BJ (cell line): ENCODE data around the gene TRIM24. TPM values are rescaled to one million over a fixed set of nuclear protein-coding genes. Genes with fewer than 3 reads are reported as not detected.
"Not testable (repeated sequence)": the region's sequence is repeated elsewhere in the genome, so short reads cannot be mapped to it uniquely, and the experiment has no call there.

Source experiments
- CTCF ChIA-PET: fragments of 350-600 bp; formaldehyde crosslinking; extraction: SDS; loops from one replicate; lab custom pipeline; 2021; ENCODE audit warnings: antibody characterized with exemption, inconsistent platforms; lab: Yijun Ruan, JAX
- POLR2A ChIA-PET: fragments of 300-600 bp; sonication (Branson Sonifier 250); formaldehyde crosslinking; extraction: SDS; loops from one replicate; lab custom pipeline; 2021; ENCODE audit warnings: antibody characterized with exemption; lab: Charles Lee
- DNase-seq: peaks from one replicate; pipeline ENCODE4 v3.0.0-alpha.2; 2011; ENCODE audit warnings: low read depth
- H3K27me3 ChIP-seq: 2 replicates; pipeline ENCODE4 v1.6.0; 2011; ENCODE audit warnings: low read length; ENCODE audit not compliant: control insufficient read depth, insufficient read depth
- H3K36me3 ChIP-seq: 2 replicates; pipeline ENCODE4 v1.5.1; 2011; ENCODE audit warnings: low read length; ENCODE audit not compliant: control insufficient read depth, insufficient read depth
- H3K4me3 ChIP-seq: 2 replicates; pipeline ENCODE4 v1.5.1; 2011; ENCODE audit warnings: low read depth, mild to moderate bottlenecking, control low read depth, low read length
- polyA plus RNA-seq: library from polyadenylated mRNA; depleted of rRNA; stranded (reverse); fragments of >200 nt; gene quantifications from 2 replicates; pipeline ENCODE4 v1.2.3, GENCODE V29; 2011
- TF ChIP-seq, protein P1 (sequence below): IDR thresholded peaks from 2 replicates; pipeline ENCODE4 v1.5.1; 2011; ENCODE audit warnings: low read depth, mild to moderate bottlenecking, control low read depth, inconsistent platforms, low read length, moderate library complexity; ENCODE audit not compliant: insufficient read depth

TRIM24 gene
- polyA plus RNA-seq, 1 experiment, result 4.2 TPM

- DNase-seq, result no peak
- TF ChIP-seq, protein P1, sequence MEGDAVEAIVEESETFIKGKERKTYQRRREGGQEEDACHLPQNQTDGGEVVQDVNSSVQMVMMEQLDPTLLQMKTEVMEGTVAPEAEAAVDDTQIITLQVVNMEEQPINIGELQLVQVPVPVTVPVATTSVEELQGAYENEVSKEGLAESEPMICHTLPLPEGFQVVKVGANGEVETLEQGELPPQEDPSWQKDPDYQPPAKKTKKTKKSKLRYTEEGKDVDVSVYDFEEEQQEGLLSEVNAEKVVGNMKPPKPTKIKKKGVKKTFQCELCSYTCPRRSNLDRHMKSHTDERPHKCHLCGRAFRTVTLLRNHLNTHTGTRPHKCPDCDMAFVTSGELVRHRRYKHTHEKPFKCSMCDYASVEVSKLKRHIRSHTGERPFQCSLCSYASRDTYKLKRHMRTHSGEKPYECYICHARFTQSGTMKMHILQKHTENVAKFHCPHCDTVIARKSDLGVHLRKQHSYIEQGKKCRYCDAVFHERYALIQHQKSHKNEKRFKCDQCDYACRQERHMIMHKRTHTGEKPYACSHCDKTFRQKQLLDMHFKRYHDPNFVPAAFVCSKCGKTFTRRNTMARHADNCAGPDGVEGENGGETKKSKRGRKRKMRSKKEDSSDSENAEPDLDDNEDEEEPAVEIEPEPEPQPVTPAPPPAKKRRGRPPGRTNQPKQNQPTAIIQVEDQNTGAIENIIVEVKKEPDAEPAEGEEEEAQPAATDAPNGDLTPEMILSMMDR, result no peak
- ChIA-PET CTCF (interaction anchor here (1.0 to 1.2 kb wide), 2 partner anchors 23 to 33 kb away, joined by 3 read pairs; no protein-coding TSS in a partner anchor), POLR2A (no interaction called here)
- no peak overlapping the region for H3K4me3 ChIP-seq
- H3K27me3 ChIP-seq, result no peaks in the 10 kb centered on the region
- H3K36me3 ChIP-seq, result no peaks in the 10 kb centered on the region
Observed at GRCh38 chr7:138527746-138528223, 67.7 kb downstream of the TRIM24 start.

DNA sequence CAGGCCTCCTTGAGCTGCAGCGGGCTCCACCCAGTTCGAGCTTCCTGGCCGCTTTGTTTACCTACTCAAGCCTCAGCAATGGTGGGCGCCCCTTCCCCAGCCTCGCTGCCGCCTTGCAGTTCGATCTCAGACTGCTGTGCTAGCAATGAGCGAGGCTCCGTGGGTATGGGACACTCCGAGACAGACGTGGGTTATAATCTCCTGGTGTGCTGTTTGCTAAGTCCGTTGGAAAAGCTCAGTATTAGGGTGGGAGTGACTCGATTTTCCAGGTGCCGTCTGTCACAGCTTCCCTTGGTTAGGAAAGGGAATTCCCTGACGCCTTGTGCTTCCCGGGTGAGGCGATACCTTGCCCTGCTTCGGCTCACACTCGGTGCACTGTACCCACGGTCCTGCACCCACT lies 76.8 kb downstream of the TRIM24 start:
- CTCF ChIA-PET, DNase-seq, H3K4me3 ChIP-seq, POLR2A ChIA-PET, H3K27me3 ChIP-seq, H3K36me3 ChIP-seq: not testable (repeated sequence)

GRCh38 chr7:138538518-138538917 lies 78.5 kb downstream of the TRIM24 start:
- ChIA-PET POLR2A (no interaction called here), CTCF (no interaction called here)
- Histone ChIP-seq H3K4me3 (no peak overlapping the region), H3K36me3 (no peaks in the 10 kb centered on the region; the same call in 1 of the 2 replicates), H3K27me3 (no peaks in the 10 kb centered on the region)
- TF ChIP-seq, protein P1, result no peak
- no peak for DNase-seq

GRCh38 chr7:138538997-138539644 lies 79.1 kb downstream of the TRIM24 start:
- CTCF ChIA-PET, result no interaction called here

DNA sequence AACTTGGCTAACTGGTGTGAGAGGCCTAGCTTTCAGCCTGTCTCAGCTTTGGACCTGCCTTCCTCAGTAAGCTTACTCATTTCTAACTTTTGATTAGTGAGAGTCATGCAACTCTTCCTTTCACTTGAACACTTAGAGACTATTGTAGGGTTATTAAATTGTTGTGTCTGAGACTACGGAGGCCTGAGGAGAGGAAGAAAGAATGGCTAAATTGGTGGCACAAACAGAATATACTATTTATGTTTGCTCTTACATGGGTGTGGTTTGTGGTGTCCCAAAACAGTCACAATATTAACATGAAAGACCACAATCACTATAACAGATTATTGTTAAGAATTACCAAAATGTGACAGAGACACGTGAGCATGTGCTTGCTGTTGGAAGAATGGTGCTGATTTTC lies 82.1 kb downstream of the TRIM24 start:
- no peaks in the 10 kb centered on the region; the same call in 1 of the 2 replicates for H3K36me3 ChIP-seq
- CTCF ChIA-PET, result no interaction called here
- H3K27me3 ChIP-seq, result no peaks in the 10 kb centered on the region
- no peak overlapping the region for H3K4me3 ChIP-seq
- TF ChIP-seq, protein P1, result no peak
- no peak for DNase-seq
- POLR2A ChIA-PET, result no interaction called here

More at GRCh38 chr7:138538997-138539644, 79.1 kb downstream of the TRIM24 start:
- POLR2A ChIA-PET, result no interaction called here
- Histone ChIP-seq H3K4me3 (no peak overlapping the region), H3K27me3 (no peaks in the 10 kb centered on the region), H3K36me3 (no peaks in the 10 kb centered on the region; the same call in 1 of the 2 replicates)
- TF ChIP-seq, protein P1, result no peak
- DNase-seq, result no peak
